Rectal smooth muscle tissue (tissue), 1 donor: ENCODE data around the gene LUZP4.
"Not testable (repeated sequence)": the region's sequence is repeated elsewhere in the genome, so short reads cannot be mapped to it uniquely, and the experiment has no call there.

Experiments
- H3K27ac ChIP-seq: one replicate; pipeline ENCODE4 v1.7.0; 2013; ENCODE audit warnings: low read depth, low read length, inconsistent platforms
- H3K27me3 ChIP-seq: one replicate; pipeline ENCODE4 v1.7.0; 2013; ENCODE audit warnings: low read length; ENCODE audit not compliant: control insufficient read depth, insufficient read depth
- H3K36me3 ChIP-seq: one replicate; pipeline ENCODE4 v1.7.0; 2013; ENCODE audit warnings: low read length; ENCODE audit not compliant: control insufficient read depth, insufficient read depth
- H3K4me1 ChIP-seq: one replicate; pipeline ENCODE4 v1.7.0; 2013; ENCODE audit warnings: low read length; ENCODE audit not compliant: control insufficient read depth, insufficient read depth
- H3K4me3 ChIP-seq: one replicate; pipeline ENCODE4 v1.7.0; 2013; ENCODE audit warnings: low read length
- H3K9ac ChIP-seq: one replicate; pipeline ENCODE4 v1.7.0; 2013; ENCODE audit warnings: low read length

LUZP4 gene

DNA sequence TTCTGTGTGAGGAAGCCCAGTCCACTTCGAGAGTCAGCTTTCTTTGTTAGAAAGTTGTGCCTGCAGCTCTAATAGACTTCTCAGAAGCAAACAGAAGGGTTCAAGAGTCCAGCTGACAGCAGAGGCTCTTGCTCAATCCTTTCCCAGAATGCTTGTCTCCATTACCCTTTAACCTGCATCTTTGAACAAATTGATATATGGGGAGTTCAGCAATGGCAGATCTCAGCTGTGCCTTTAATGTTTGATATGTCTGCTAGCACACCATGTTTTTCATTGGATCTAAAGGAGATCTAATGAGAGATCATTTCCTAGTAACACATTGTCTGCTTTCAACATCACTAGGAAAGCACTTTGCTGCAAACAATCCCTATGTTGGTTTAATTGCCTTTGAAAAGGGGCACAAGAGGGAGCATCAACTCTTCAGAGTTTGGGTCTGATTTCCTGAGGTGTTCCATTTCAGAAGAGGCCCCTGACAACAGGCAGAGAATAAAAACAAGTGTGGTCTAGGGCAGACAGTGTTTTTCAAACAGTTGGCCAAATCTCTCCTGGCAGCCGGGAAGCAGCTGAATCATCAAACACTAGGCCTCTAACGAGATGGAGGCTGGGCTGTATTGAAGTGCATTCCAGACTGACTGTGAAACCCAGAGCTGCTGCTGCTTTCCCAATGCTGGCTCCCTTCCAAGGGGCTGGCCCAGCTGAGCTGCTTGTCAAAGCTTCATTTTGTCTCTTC is 55.5 kb downstream of the LUZP4 start:
- peak overlapping the region; percentile 57 for H3K27ac ChIP-seq
- peaks cover 6% of the 10 kb centered on the region for H3K4me1 ChIP-seq
- no peak overlapping the region for H3K9ac ChIP-seq
- H3K4me3 ChIP-seq, result no peak overlapping the region
- no peaks in the 10 kb centered on the region for H3K36me3 ChIP-seq
- H3K27me3 ChIP-seq, result no peaks in the 10 kb centered on the region

DNA sequence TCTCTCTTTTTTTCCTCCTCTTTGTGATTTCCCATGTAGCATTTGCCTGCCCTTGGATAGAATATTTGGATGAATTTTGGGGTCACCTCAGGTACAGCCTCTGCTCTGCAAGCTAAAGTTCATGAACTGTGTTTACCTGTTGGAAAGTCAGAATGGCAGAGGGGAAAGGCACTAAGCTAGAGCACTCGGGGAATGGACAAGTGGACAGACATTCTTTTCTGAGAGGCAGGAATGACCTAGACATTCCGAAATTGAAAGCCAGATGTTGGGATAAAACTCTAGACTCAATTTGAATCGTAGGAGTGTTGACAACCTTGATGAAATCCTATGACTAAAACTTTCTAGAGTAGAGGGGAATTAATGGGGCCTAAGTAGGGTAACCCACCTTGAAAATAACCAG is 56.1 kb downstream of the LUZP4 start:
- H3K27ac ChIP-seq, result peak overlapping the region; percentile 61
- no peak overlapping the region for H3K4me3 ChIP-seq
- no peak overlapping the region for H3K9ac ChIP-seq
- no peaks in the 10 kb centered on the region for H3K36me3 ChIP-seq
- no peaks in the 10 kb centered on the region for H3K27me3 ChIP-seq
- peaks cover 6% of the 10 kb centered on the region for H3K4me1 ChIP-seq

DNA sequence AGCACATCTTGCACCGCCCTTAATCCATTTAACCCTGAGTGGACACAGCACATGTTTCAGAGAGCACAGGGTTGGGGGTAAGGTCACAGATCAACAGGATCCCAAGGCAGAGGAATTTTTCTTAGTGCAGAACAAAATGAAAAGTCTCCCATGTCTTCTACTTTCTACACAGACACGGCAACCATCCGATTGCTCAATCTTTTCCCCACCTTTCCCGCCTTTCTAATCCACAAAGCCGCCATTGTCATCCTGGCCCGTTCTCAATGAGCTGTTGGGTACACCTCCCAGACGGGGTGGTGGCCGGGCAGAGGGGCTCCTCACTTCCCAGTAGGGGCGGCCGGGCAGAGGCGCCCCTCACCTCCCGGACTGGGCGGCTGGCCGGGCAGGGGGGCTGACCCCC is 57.2 kb downstream of the LUZP4 start:
- H3K9ac ChIP-seq, H3K4me1 ChIP-seq, H3K27ac ChIP-seq, H3K27me3 ChIP-seq, H3K36me3 ChIP-seq, H3K4me3 ChIP-seq: not testable (repeated sequence)

DNA sequence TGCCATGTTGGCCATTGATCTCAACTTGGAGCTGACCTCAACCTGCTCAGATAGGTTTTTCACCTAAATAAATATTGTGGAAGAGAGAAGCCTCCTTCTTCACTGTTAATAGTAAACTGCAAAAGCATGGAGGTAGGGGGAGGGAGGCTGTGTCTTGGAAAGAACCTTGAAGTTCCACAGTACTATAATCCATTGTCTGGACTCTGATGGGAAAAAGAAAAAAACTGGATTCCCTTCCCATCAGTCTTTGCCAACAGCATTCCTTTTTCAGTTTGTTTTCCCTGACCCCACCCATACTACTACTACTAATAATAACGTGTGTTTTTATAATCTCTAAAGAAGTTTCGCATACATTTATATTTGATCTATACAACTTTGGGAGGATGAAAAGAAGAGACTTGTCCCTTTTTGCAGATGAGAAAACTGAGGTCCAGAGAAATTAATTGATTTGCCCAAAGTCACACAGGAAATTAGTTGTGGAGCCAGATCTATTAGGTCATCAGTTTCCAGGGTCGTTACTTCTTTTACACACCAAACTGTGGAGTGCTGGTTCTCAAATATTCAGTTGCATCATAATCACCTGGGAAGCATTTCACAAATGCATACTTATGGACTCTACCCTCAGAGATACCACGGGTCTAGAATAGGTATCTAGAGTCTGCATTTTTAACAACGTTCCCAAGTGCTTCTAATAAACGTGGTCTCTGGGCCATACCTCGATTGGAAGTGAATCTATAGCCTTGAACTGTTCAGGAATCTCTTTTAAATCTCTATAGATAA is 59.1 kb downstream of the LUZP4 start:
- H3K4me1 ChIP-seq, result peaks cover 6% of the 10 kb centered on the region
- no peak overlapping the region for H3K27ac ChIP-seq
- no peak overlapping the region for H3K9ac ChIP-seq
- no peak overlapping the region for H3K4me3 ChIP-seq
- no peaks in the 10 kb centered on the region for H3K27me3 ChIP-seq
- no peaks in the 10 kb centered on the region for H3K36me3 ChIP-seq

DNA sequence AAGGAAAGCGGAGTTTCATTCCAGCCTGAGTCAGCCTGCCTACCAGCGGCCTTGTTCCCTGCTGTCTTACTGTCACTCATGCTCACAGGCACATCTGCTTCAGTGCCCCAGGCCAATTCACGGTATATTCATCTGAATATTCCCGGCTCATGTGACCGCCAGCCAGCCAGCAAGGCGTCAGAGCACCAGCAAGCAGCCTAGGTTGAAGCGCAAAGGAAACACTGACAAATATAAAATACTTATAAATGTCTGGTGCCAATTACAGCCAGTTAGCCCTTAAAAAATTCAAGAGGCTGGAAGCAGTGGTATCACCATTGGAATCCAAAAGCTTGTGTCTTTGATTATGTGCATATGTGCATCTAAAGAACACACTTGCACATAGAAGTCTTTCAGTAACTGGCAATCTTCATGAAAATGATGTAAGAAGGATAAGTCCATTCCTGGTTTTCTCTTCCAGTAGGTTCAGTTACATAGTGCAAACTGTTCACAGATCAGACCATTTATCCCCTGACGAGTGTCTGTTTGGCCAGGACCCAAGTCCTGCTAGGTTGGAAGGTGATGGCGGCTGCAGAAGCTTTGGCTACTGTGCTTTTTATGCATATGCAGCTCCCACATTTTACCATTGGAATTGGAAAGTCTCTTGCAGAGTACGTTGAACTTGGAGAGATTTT is 61.3 kb downstream of the LUZP4 start:
- Histone ChIP-seq H3K27me3 (peaks cover 2% of the 10 kb centered on the region), H3K4me3 (no peak overlapping the region), H3K4me1 (no peaks in the 10 kb centered on the region), H3K36me3 (no peaks in the 10 kb centered on the region), H3K27ac (no peak overlapping the region), H3K9ac (no peak overlapping the region)

DNA sequence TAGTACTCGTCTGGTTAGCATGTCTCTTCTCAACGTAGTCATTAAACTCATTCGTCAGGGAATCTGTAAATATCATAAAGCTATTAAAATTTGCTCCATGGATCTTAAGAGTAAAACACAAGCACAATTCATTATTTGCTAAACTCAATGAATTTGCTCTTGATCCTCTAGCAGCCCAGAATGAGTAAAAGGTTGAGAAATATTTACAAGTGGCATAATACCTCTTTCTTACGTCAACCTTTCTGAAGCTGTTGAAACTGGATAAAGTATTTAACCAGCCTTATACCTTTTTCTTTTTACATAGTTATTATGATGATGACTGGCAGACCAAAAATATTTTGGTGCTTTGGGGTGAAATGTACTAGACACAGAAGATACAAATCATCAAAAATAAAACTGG is 66.9 kb downstream of the LUZP4 start:
- Histone ChIP-seq H3K9ac (no peak overlapping the region), H3K27ac (no peak overlapping the region), H3K4me3 (no peak overlapping the region), H3K36me3 (no peaks in the 10 kb centered on the region), H3K4me1 (no peaks in the 10 kb centered on the region), H3K27me3 (peaks cover 3% of the 10 kb centered on the region)
